Rectal smooth muscle tissue (tissue), 1 donor: ENCODE measurements around the gene VMP1.
"Not testable (repeated sequence)": the region's sequence is repeated elsewhere in the genome, so short reads cannot be mapped to it uniquely, and the experiment has no call there.

Experiments used
- H3K27ac ChIP-seq: one replicate; pipeline ENCODE4 v1.7.0; 2013; ENCODE audit warnings: low read depth, low read length, inconsistent platforms
- H3K27me3 ChIP-seq: one replicate; pipeline ENCODE4 v1.7.0; 2013; ENCODE audit warnings: low read length; ENCODE audit not compliant: control insufficient read depth, insufficient read depth
- H3K36me3 ChIP-seq: one replicate; pipeline ENCODE4 v1.7.0; 2013; ENCODE audit warnings: low read length; ENCODE audit not compliant: control insufficient read depth, insufficient read depth
- H3K4me1 ChIP-seq: one replicate; pipeline ENCODE4 v1.7.0; 2013; ENCODE audit warnings: low read length; ENCODE audit not compliant: control insufficient read depth, insufficient read depth
- H3K4me3 ChIP-seq: one replicate; pipeline ENCODE4 v1.7.0; 2013; ENCODE audit warnings: low read length
- H3K9ac ChIP-seq: one replicate; pipeline ENCODE4 v1.7.0; 2013; ENCODE audit warnings: low read length

VMP1 gene

DNA sequence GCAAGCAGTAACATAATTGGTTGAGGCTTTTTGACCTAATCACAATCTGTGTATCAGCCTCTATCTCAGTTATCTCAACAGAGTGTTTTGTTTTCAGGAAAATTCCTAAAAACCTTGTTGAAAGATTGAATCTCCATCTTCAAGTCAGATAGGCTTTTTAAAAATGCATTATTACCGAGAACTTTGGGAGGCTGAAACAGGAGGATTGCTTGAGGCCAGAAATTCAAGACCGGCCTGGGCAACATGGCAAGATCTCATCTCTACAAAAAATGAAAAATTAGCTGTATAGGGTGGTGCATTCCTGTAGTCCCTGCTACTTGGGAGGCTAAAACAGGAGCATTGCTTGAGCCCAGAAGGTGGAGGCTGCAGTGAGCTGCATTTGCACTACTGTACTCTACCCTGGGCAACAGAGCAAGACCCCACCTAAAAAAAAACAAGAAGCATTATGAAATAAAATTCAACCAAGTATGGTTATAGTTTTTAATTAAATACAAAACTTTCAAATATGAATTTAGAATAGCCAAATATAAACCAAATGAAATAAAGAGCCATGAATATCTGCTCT, 68.4 kb downstream of the VMP1 start:
- no peak overlapping the region for H3K9ac ChIP-seq
- H3K27ac ChIP-seq: no peak overlapping the region
- no peaks in the 10 kb centered on the region for H3K4me1 ChIP-seq
- H3K27me3 ChIP-seq: no peaks in the 10 kb centered on the region
- H3K36me3 ChIP-seq: peaks cover 2% of the 10 kb centered on the region
- no peak overlapping the region for H3K4me3 ChIP-seq

DNA sequence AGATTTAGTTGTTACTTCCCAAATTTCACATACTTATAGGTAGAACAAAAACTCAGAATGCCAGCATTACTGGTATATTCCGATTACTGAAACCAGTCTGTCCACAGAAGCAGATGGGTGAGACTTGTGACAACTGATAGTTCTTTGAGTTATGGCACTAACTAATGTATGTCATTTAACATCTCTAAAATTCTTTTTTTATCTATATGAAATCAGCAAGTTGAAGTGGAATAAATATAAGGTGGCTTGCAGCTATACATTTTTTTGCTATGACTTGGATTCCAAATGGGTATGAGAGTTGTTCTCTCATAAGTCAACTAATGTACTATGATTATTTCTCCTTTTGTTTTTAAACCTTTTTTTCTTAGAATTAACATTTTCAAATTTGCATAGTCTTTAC, 69.1 kb downstream of the VMP1 start:
- Histone ChIP-seq H3K4me3 (no peak overlapping the region), H3K27me3 (no peaks in the 10 kb centered on the region), H3K27ac (no peak overlapping the region), H3K36me3 (peaks cover 2% of the 10 kb centered on the region), H3K4me1 (no peaks in the 10 kb centered on the region), H3K9ac (no peak overlapping the region)

DNA sequence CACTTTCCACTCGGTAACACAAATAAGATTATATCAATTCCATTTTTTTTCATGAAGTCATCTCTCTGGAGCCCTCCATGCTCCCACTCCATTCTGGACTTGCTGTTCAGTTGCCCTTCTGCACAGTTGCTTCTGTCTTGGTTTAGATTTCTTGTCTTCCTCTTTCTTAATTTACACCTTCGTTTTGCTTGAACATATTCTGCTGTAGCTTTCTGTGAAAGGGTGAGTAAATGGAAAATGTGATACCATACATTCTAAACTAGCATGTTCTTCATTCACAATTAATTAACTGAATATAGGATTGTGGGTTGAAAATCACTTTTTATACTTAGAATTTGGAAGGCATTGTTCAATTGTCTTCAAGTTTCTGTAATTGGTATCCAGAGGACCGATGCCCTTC, 69.6 kb downstream of the VMP1 start:
- Histone ChIP-seq H3K27me3 (no peaks in the 10 kb centered on the region), H3K4me1 (no peaks in the 10 kb centered on the region), H3K27ac (no peak overlapping the region), H3K9ac (no peak overlapping the region), H3K4me3 (no peak overlapping the region), H3K36me3 (peaks cover 2% of the 10 kb centered on the region)

- Histone ChIP-seq H3K36me3 (peaks cover 2% of the 10 kb centered on the region), H3K4me1 (peaks cover 7% of the 10 kb centered on the region), H3K27ac (no peak overlapping the region), H3K9ac (no peak overlapping the region), H3K4me3 (no peak overlapping the region), H3K27me3 (no peaks in the 10 kb centered on the region)
Observed at GRCh38 chr17:59778996-59779395, 71.5 kb downstream of the VMP1 start.

GRCh38 chr17:59779521-59779920, 72.1 kb downstream of the VMP1 start:
- Histone ChIP-seq H3K9ac (no peak overlapping the region), H3K27me3 (no peaks in the 10 kb centered on the region), H3K36me3 (peaks cover 2% of the 10 kb centered on the region), H3K27ac (peak overlapping the region; percentile 14), H3K4me3 (no peak overlapping the region), H3K4me1 (peaks cover 12% of the 10 kb centered on the region)

DNA sequence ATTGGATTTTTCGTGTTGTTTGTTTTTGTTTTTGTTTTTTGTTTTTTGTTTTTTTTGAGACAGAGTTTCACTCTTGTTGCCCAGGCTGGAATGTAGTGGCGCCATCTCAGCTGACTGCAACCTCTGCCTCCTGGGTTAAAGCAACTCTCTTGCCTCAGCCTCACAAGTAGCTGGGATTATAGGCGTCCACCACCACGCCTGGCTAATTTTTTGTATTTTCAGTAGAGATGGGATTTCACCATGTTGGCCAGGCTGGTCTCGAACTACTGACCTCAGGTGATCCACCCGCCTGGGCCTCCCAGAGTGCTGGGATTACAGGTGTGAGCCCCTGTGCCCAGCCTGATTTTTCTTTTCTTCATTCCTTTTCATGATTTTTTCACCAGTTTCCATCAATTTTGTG, 73.1 kb downstream of the VMP1 start:
- not testable (repeated sequence) for H3K27me3 ChIP-seq, H3K36me3 ChIP-seq, H3K27ac ChIP-seq, H3K4me3 ChIP-seq, H3K9ac ChIP-seq
- H3K4me1 ChIP-seq: peaks cover 17% of the 10 kb centered on the region

DNA sequence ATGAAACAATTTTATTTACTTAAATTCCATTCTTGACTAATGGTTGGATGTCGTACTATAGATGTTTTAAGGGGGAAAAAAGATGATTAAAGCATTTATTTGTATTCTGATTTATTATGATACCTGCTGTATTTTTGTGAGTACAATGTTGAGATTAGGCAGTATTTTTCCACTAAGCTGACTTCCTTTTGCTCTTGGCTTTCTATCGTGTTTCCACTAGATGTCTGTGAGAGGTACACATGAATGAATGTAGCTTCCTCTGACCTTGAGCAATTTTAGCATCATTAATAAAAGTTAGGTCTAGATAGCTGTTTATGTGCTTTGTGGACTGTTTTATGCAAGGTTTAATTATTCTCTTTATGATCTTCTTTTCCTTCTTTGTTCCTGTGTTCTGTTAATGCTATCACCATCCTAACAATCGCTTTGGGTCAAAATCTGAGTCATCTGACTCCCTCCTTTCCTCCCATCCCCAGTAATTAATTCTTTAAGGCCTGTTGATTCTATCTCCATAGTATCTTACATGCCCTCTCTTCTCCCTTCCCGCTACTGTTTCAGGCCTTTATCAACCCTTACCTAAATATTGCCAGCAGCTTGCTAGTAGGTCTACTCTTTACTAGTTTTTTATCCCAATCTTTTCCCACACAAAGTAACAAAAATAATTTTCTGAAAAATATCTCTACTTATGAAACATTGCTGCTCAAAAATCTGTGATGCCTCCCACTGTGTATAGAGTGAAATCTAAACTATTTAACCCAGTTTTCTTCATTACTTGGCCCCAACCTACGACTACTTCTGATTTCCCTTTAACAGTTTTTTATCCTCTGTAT, 76.0 kb downstream of the VMP1 start:
- no peaks in the 10 kb centered on the region for H3K27me3 ChIP-seq
- peak overlapping the region; percentile 76 for H3K27ac ChIP-seq
- no peak overlapping the region for H3K4me3 ChIP-seq
- no peak overlapping the region for H3K9ac ChIP-seq
- H3K4me1 ChIP-seq: peaks cover 33% of the 10 kb centered on the region
- no peaks in the 10 kb centered on the region for H3K36me3 ChIP-seq

GRCh38 chr17:59785091-59785799, 77.8 kb downstream of the VMP1 start:
- Histone ChIP-seq H3K36me3 (no peaks in the 10 kb centered on the region), H3K4me1 (peaks cover 33% of the 10 kb centered on the region), H3K27ac (peak overlapping the region; percentile 70), H3K27me3 (no peaks in the 10 kb centered on the region), H3K4me3 (no peak overlapping the region), H3K9ac (no peak overlapping the region)

GRCh38 chr17:59786213-59786535, 78.7 kb downstream of the VMP1 start:
- Histone ChIP-seq H3K4me1 (peaks cover 33% of the 10 kb centered on the region), H3K27me3 (no peaks in the 10 kb centered on the region), H3K27ac (peak overlapping the region; percentile 93), H3K36me3 (no peaks in the 10 kb centered on the region), H3K9ac (no peak overlapping the region), H3K4me3 (peak overlapping the region; percentile 35)

- H3K27me3 ChIP-seq: no peaks in the 10 kb centered on the region
- H3K27ac ChIP-seq: peak overlapping the region; percentile 93
- peaks cover 33% of the 10 kb centered on the region for H3K4me1 ChIP-seq
- no peak overlapping the region for H3K9ac ChIP-seq
- H3K4me3 ChIP-seq: peak overlapping the region; percentile 35
- H3K36me3 ChIP-seq: no peaks in the 10 kb centered on the region
Observed at GRCh38 chr17:59786536-59787319, 79.3 kb downstream of the VMP1 start.

GRCh38 chr17:59789849-59790248, 82.4 kb downstream of the VMP1 start:
- peaks cover 20% of the 10 kb centered on the region for H3K4me1 ChIP-seq
- H3K27ac ChIP-seq, H3K4me3 ChIP-seq, H3K36me3 ChIP-seq, H3K27me3 ChIP-seq, H3K9ac ChIP-seq: not testable (repeated sequence)

GRCh38 chr17:59790418-59790817, 83.0 kb downstream of the VMP1 start:
- not testable (repeated sequence) for H3K36me3 ChIP-seq, H3K27ac ChIP-seq, H3K9ac ChIP-seq, H3K27me3 ChIP-seq, H3K4me3 ChIP-seq
- peaks cover 16% of the 10 kb centered on the region for H3K4me1 ChIP-seq
